ENCODE data around the gene GPR78. TPM values are rescaled to one million over a fixed set of nuclear protein-coding genes. Genes with fewer than 3 reads are reported as not detected.
"Not testable (repeated sequence)": the region's sequence is repeated elsewhere in the genome, so short reads cannot be mapped to it uniquely, and the experiment has no call there.

GPR78 gene
- total RNA-seq, 1 donor from 2014 or later, result 0.97 TPM

DNA sequence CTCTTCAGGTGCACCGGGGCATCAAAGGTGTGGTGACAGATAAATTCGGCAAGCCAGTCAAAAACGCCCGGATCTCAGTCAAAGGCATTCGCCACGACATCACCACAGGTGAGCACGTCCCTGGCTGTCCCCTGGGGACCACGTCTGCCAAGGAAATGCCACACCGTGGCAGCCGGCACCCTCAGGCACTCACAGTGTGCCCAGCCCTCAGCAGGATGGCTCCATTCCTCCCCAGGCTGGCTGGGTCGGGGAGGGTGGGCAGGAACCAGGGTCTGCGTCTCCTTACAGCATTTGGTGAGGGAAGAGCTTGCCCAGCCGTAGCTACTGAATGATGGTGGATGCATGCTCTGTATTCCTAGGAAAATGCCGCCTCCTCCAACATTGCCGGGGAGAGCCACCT is 38.2 kb downstream of the GPR78 start:
- Mint-ChIP-seq H3K27ac (no peak overlapping the region), H3K36me3 (no peaks in the 10 kb centered on the region), H3K4me1 (ENCODE audit: unreplicated experiment) (peaks cover 7% of the 10 kb centered on the region), H3K4me3 (no peak overlapping the region), H3K27me3 (no peaks in the 10 kb centered on the region), H3K9me3 (no peaks in the 10 kb centered on the region)
- TF ChIP-seq, protein P1, sequence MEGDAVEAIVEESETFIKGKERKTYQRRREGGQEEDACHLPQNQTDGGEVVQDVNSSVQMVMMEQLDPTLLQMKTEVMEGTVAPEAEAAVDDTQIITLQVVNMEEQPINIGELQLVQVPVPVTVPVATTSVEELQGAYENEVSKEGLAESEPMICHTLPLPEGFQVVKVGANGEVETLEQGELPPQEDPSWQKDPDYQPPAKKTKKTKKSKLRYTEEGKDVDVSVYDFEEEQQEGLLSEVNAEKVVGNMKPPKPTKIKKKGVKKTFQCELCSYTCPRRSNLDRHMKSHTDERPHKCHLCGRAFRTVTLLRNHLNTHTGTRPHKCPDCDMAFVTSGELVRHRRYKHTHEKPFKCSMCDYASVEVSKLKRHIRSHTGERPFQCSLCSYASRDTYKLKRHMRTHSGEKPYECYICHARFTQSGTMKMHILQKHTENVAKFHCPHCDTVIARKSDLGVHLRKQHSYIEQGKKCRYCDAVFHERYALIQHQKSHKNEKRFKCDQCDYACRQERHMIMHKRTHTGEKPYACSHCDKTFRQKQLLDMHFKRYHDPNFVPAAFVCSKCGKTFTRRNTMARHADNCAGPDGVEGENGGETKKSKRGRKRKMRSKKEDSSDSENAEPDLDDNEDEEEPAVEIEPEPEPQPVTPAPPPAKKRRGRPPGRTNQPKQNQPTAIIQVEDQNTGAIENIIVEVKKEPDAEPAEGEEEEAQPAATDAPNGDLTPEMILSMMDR (conservative IDR thresholded peaks at IDR 0.05), result no peak
- no peak for DNase-seq (ENCODE audit: extremely low spot score, unreplicated experiment)

DNA sequence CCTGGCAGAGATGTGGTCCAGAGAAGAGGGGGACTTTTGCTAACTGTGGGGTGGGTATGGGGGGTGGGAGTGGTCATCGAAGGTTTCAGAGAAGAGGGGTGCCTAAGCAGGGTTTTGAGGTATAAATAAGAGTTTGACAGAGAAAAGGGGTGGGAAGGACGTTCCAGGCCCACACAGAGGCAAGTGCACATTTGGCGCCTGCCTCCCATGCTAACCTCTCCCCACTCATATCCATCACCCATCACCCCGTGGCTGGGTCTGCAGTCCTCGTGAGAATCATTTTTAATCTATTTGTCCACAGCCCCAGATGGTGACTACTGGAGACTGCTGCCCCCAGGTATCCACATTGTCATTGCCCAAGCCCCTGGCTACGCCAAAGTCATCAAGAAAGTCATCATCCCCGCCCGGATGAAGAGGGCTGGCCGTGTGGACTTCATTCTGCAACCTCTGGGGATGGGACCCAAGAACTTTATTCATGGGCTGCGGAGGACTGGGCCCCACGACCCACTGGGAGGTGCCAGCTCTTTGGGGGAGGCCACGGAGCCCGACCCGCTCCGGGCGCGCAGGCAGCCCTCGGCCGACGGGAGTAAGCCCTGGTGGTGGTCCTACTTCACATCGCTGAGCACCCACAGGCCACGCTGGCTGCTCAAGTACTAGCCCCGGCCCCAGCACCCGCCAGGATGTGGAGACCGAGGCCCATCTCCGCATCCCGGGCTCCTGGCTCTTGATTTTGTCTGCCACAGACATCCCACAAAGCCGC is 38.9 kb downstream of the GPR78 start:
- Mint-ChIP-seq H3K27ac (no peak overlapping the region), H3K9me3 (no peaks in the 10 kb centered on the region)
- no peak for DNase-seq (ENCODE audit: extremely low spot score, unreplicated experiment)

DNA sequence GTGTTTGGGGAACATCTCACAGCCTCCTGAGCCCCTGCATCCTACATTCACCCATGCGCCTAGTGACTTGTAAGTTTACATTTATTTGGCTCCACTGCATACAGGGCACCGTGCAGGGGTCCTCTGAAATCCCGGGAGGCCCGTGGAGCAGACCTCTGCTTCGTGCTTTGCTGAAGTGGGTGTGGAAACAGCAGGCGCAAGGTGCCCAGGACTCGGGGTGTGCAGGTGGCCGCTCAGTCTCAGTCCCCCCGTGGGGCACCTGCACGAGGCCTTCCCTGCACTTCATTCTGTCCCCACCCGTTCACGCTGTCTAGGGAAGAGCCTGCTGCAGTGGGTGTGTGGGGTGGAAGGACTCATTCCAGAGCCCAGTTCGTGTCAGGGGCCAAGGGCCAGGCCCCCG is 40.9 kb downstream of the GPR78 start:
- H3K9me3 Mint-ChIP-seq; H3K36me3 Mint-ChIP-seq; H3K4me1 Mint-ChIP-seq (ENCODE audit: unreplicated experiment); H3K27me3 Mint-ChIP-seq; DNase-seq (ENCODE audit: extremely low spot score, unreplicated experiment); H3K27ac Mint-ChIP-seq; H3K4me3 Mint-ChIP-seq: not testable (repeated sequence)

More for the DNA sequence above, 38.9 kb downstream of the GPR78 start:
- H3K4me1 Mint-ChIP-seq (ENCODE audit: unreplicated experiment), result peaks cover 7% of the 10 kb centered on the region
- TF ChIP-seq, protein P1 (conservative IDR thresholded peaks at IDR 0.05), result no peak
- H3K4me3 Mint-ChIP-seq, result no peak overlapping the region
- H3K27me3 Mint-ChIP-seq, result no peaks in the 10 kb centered on the region
- H3K36me3 Mint-ChIP-seq, result no peaks in the 10 kb centered on the region

DNA sequence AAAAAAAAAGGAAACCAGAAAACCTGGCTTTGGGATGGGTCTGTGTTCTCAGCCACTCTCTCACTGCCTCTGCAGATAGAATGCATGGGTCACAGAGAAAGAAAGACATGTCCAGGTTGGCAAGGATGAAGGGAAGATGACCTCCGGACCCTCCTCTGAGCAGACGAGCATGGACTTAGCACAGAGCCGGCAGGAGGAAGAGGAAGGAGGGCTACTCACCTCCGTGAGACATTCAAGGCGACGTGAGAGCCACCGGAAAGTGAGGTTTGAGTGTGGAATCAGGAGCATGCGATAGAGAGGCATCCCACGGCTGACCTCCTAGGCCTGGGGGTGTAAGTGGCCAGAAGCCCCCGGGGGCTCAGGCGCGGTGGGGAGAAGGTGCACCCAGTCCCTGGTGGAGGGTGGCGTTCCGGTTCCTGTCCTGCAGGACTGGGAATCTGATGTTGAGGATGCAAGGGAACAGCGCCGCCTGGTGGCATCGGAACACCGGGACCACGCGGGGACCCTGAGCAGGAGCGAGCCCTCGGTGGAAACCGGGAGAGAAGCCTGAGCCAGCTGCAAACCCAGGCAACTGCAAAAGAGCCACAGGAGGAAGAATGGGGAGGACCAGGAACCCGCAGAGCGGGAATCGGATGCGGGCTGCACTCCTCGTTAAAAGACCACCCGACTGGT is 44.5 kb downstream of the GPR78 start:
- not testable (repeated sequence) for H3K27ac Mint-ChIP-seq; H3K4me3 Mint-ChIP-seq; H3K4me1 Mint-ChIP-seq (ENCODE audit: unreplicated experiment); H3K27me3 Mint-ChIP-seq; DNase-seq (ENCODE audit: extremely low spot score, unreplicated experiment); H3K36me3 Mint-ChIP-seq; H3K9me3 Mint-ChIP-seq

DNA sequence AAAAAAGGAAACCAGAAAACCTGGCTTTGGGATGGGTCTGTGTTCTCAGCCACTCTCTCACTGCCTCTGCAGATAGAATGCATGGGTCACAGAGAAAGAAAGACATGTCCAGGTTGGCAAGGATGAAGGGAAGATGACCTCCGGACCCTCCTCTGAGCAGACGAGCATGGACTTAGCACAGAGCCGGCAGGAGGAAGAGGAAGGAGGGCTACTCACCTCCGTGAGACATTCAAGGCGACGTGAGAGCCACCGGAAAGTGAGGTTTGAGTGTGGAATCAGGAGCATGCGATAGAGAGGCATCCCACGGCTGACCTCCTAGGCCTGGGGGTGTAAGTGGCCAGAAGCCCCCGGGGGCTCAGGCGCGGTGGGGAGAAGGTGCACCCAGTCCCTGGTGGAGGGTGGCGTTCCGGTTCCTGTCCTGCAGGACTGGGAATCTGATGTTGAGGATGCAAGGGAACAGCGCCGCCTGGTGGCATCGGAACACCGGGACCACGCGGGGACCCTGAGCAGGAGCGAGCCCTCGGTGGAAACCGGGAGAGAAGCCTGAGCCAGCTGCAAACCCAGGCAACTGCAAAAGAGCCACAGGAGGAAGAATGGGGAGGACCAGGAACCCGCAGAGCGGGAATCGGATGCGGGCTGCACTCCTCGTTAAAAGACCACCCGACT is 50.2 kb downstream of the GPR78 start:
- H3K4me1 Mint-ChIP-seq (ENCODE audit: unreplicated experiment); H3K9me3 Mint-ChIP-seq; H3K27ac Mint-ChIP-seq; H3K27me3 Mint-ChIP-seq; H3K36me3 Mint-ChIP-seq; DNase-seq (ENCODE audit: extremely low spot score, unreplicated experiment); H3K4me3 Mint-ChIP-seq: not testable (repeated sequence)

DNA sequence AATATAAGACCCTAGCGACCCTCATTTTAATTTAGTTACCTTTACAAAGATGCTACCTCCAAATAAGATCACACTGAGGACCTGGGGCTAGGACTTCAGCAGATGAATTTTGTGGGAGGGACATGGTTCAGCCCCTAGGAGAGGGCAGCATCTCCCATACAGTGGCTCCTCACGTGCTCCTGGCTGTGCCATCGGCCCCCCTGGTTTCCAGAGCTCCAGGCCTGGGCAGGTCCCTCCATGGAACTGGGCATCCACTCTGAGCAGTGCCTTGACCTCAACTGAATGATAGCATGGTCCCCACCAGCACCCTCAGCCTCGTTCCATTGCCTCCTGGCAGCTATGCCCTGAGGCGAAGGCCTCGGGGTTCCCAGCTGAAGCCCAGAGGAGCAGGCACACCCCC is 51.7 kb downstream of the GPR78 start:
- not testable (repeated sequence) for H3K27ac Mint-ChIP-seq; H3K4me1 Mint-ChIP-seq (ENCODE audit: unreplicated experiment); H3K4me3 Mint-ChIP-seq; H3K9me3 Mint-ChIP-seq; H3K27me3 Mint-ChIP-seq; H3K36me3 Mint-ChIP-seq; DNase-seq (ENCODE audit: extremely low spot score, unreplicated experiment)

- not testable (repeated sequence) for DNase-seq (ENCODE audit: extremely low spot score, unreplicated experiment); H3K27ac Mint-ChIP-seq; H3K9me3 Mint-ChIP-seq; H3K4me1 Mint-ChIP-seq (ENCODE audit: unreplicated experiment); H3K36me3 Mint-ChIP-seq; H3K4me3 Mint-ChIP-seq
- H3K27me3 Mint-ChIP-seq, result peaks cover 20% of the 10 kb centered on the region
These were observed 54.6 kb downstream of the GPR78 start for GRCh38 chr4:8634773-8635172.

GRCh38 chr4:8635897-8636554 is 55.8 kb downstream of the GPR78 start:
- not testable (repeated sequence) for H3K9me3 Mint-ChIP-seq; DNase-seq (ENCODE audit: extremely low spot score, unreplicated experiment); H3K4me1 Mint-ChIP-seq (ENCODE audit: unreplicated experiment); H3K4me3 Mint-ChIP-seq; H3K36me3 Mint-ChIP-seq; H3K27ac Mint-ChIP-seq
- peaks cover 25% of the 10 kb centered on the region for H3K27me3 Mint-ChIP-seq

Other genes starting within 250 kb of the GPR78 start
- 34.0 and 43.8 TPM in 2 replicates for gene ACOX3, start 139.7 kb upstream of the GPR78 start, total RNA-seq (ENCODE audit: low replicate concordance)
- gene TRMT44, start 139.6 kb upstream of the GPR78 start, total RNA-seq (ENCODE audit: low replicate concordance), result 32.3 and 33.5 TPM in 2 replicates
- 4.9 and 12.6 TPM in 2 replicates for gene CPZ, start 12.4 kb downstream of the GPR78 start, total RNA-seq (ENCODE audit: low replicate concordance)